GM21390 (cell line): ENCODE measurements around the gene LARP4B.

Experiments used
- ATAC-seq: cut with Tn5 transposase; IDR thresholded peaks from one replicate; pipeline ENCODE4 v1.9.1; 2021; ENCODE audit not compliant: unreplicated experiment

LARP4B gene

DNA sequence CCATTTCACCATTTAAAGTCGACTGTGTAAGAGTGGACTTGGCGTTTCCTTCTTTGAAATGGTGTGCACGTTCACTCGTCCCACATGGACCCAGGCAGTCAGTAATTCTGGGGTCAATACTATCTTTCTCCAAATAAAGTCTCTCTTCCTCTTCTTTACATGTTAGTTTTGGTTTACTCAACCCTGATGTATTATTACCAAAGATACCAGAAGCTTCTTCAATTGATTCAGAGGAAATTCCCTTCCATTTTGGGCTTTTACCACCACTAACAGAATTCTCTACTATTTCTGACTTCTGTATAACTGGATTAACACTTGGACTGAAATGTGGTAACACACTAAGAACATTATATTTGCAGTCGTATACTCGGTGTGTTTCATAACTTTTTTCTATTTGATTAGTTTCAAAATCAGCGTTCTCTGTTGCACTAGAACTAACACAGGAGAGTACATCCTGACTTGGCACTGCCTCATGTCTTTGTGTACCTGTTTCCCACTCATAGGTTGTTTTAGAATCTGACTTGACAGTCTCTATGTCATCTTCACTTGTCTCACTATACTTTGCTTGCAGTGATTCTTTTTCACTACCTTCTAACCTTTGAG lies 60.8 kb downstream of the LARP4B start:
- peak; percentile 44 for ATAC-seq

DNA sequence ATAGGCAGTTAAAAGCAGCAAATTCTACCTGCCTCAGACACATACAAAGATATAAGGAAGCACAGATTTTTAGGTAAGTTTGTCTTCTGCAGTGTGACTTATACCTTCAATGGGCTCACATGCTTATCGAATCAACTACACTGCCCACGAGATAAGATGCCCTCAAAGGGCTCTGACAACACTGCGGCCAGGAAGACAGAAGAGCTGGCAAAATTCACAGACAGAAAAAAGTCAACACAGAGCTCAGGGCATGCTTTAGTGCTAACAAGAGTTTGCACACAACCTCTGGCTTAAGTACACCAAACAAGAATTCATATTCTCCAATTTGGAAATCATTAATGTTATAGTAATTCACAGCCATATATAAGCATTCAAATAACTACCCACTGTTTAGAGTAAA lies 62.3 kb downstream of the LARP4B start:
- ATAC-seq = no peak

DNA sequence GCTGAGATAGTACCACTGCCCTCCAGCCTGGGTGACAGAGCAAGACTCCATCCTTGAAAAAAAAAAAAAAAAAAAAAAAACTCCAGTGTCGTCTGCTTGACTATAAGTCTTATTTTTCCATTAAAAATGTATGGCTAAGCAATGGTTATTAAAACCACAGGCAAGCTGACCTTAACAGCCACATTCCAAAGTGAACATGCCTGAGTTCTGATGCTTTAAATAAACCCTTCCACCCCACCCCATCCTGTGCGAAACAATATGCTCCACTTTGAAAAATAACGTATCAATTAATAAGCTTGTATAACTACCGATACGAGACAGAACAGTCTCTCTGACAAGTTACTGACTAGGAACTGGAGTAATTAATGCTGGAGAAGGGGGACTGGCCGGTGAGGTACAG lies 63.7 kb downstream of the LARP4B start:
- no peak for ATAC-seq

DNA sequence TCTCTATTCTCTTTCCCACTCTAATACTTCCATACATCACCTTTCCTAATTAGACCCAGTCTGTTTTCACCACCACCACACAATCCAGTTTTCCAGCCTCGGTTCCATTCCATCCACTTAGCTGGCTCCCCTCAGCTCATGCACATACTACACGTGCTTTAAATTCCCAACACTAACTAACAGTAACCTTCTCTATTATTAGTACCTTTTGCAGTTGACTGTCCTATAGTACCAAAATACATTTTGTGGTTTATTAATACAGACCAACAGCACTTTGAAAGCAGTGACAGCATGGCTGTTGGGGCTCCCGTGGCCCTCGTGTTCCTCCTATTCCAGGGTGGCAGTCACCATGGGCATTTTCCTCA lies 64.9 kb downstream of the LARP4B start:
- no peak for ATAC-seq

DNA sequence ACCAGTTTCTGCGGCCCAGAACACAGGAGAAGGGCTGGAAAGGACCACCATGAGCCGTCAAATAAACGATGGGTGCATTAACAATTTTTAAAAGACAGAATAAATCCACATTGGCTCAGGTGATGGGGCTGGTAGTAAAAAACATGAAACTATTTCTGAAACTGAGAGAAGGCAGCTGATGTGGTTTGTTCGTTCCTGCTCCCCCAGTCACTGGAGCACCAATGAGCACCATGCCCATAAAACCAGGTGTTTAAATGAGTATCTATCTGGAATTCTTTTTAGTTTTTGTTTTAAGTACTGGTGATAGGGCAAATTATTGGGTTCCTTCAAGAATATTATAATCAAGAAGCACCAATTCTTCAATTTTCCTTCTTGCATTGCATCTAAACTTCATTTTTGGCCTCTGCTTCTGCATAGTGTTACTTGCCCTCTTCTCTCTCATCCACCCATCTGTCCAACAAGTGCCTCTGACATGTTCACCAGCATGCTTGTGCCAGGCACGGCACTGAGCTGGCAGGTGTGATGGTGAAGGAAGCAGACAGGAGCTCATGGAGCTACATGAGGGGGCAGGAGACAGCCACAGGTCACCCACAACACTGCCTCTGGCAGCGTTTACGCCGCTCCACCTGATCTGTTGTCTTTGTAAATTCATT lies 65.5 kb downstream of the LARP4B start:
- ATAC-seq = no peak

DNA sequence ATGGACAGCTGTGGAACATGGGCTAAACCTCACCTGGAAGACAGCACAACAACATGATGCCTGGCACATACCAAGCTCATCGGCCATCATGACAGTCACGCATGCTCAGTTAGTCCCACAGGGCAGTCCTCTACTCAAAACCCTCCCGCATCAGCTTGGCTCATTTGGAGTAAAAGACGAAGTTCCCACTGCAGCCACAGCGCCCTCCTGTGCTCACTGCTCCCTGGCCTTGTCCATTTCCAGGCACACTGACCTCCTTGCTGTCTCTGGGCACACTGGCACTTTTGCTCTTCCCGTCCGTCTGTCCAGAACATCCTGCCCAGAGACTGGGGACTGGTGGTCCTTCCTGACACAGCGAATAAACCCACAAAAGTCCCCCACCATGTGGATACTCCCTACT lies 66.2 kb downstream of the LARP4B start:
- no peak for ATAC-seq

DNA sequence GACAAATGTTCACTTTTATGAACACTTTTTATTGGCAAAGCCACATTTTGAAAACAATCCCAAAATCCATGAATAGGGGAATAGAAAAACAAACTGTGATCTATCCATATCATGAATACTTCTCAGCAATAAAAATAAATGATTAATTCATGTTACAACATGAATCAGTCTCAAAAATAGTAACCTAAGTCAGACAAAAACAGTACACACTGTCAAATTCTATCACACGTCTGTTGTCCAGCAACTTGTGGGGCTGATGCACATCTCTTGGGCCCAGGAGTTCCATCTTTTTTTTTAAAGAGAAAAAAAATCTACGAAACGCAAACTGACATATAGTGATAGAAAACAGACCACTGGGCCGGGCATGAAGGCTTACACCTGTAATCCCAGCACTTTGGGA lies 71.0 kb downstream of the LARP4B start:
- no peak for ATAC-seq

DNA sequence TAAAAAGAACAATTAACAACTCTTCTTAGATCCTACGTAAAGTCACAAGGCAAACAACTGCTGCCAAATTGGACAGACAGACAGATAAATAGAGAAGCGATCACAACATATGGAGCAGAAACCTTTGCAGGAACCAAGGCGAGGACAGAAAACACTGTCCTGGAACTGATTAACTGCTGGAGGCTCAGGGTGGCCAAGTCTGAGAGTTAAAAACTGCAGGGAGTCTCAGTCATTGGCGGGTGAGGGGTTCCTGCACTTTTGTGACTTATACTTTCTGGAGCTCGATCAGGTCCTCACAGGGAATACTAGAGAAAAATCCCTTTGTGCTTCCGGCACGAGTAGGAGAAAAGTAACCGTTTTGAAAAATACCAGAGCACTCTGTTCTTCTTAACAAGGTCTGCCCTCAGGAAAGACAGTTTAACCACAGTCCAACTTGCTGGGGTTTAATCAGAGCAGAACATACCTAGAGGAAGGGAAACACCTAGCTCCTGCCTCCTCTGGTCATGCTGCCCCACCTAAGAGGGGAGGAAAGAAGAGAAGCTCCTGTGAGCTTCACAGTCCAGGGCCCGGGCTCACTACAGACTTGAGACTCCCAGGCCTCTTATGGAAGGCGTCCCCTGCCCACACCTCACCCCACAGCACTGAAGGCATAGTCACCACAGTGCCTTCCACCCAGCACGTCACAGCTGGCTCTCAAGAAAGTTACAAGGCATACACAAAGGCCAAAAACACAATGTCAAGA lies 74.9 kb downstream of the LARP4B start:
- no peak for ATAC-seq

DNA sequence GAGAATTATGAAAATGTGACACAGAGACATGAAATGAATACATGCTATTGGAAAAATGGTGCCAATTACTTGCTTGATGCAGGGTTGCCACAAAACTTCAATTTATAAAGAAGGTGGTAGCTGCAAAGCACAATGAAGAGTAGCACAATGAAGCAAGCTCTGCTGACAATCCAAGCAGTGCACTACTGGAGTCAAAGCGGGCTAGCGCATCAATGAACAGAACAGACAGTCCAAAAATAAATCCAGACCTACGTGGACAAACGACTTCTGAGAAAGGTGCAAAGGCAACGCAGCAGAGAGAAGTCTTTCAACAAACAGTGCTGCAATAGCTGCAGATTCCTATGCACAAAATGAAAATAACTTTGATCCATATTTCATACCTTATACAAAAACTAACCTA lies 75.8 kb downstream of the LARP4B start:
- no peak for ATAC-seq

DNA sequence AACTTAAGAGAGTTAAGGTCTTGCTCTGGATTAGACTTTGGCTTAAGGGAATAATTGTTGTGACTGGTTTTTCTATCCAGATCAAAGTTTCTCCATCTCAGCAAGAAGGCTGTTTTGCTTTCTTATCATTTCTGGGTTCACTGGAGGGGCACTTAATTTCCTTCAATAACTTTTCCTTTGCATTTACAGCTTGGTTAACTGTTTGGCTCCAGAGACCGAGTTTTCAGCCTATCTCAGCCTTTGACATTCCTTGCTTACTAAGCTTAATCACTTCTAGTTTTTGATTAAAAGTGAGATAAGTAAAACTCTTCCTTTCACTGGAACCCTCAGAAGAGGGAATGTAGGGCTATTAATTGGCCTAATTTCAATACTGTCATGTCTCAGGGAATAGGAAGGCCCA lies 76.4 kb downstream of the LARP4B start:
- ATAC-seq = no peak

DNA sequence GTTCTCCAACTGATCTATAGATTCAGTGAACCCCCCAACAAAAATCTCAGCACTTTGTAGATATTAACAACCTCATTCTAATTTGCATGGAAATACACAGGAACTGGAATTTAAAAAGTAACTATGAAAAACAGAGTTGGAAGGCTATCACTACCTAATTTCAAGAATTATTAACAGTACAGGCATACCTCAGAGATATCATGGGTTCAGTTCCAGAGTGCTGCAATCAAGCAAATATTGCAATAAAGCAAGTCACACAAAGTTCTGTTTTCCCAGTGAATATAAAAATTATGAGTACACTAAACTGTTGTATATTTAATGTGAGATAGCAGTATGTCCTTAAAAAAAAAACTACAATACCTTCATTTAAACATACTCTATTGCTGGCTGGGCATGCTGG lies 78.5 kb downstream of the LARP4B start:
- no peak for ATAC-seq

DNA sequence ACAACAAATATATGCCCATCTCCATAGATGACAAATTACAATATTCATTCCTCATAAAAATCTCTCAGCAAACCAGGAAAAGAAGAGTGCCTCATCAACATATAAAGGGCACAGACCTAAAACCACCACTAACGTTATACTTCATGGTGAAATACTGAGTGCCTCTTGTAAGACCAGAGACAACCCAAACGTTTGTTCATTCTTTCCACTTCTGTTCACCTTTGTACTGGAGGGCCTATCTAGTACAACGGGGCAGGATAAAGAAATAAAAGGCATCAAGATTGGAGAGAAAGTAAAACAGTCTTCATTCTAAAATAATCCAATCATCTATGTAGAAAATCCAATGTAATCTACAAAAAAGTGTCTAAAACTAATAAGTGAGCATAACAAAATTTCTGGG lies 79.1 kb downstream of the LARP4B start:
- peak; percentile 20 for ATAC-seq

DNA sequence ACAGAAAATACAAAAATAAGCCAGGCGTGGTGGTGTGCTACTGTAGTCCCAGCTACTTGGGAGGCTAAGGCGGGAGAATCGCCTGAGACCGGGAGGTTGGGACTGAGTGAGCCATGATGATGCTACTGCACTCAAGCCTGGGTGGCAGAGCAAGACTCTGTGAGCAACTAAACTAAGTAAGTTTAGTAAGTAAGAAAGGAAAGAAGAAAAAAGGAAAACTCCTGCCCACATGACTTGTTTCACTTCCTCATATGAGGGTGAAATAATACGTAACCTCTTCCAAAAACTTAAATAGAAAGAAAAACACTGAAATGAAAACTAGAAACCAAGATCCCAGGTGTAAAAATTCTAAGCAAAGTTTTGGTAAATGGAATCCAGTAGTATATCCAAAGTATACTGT lies 79.6 kb downstream of the LARP4B start:
- ATAC-seq = peak; percentile 94

DNA sequence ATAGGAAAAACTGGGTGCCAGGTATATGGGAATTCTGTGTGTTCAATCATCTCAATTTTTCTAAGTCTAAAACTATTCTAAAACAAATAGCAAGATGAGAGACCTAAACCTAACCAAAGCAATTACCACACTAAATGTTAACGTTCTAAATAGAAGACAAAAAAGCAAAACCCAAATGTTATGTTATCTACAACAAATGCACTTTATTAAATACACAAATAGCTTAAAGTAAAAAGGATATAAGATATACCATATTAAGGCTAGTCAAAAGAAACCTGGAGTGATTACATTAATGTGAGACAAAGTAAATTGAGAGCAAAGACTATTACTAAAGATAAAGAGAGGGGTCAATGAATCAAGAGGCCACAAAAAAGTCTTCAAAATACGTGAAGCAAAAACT lies 81.4 kb downstream of the LARP4B start:
- ATAC-seq = no peak

DNA sequence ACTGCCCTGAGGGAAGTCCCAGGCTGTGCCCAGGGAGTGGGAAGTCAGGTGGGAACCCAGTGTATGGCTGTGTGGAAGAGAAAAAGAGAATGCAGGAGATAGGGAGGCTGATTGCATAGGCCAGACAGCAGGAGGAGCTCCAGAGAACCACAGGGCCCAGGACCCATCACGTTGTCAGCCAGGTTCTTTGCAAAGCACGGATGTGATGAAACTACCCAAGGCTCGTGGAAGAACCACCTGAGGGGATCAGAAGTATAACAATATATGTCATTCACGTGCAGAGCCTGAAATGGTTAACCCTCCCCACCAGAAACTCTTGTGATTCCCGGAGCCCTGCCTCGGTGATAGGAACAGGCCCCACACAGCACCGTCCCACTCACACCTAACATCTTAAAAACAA lies 83.6 kb downstream of the LARP4B start:
- no peak for ATAC-seq

DNA sequence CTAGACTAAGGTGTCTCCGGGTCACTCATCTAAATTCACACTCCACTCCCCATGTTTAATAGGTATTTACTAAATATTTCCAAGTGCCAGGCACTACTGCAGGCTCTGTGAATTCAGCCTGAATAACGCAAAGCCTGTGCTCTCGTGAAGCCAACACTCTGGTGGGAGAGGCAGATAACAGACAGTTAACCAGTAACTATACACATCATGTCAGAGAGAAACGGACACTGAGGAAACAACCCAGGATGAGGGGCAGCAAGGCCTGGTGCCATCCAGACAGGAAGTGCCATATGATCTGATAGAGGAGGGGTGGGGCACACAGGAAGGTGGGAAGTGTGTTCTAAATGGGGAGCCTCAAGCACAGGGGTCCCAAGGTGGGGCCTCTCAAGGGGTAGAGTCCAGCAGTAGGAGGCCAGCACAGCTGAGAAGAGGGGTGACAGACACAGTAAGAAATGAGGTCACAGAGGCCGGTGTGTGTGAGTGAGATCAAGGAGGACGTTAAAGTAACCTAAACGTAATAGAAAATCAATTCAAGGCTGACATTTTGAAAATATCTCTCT lies 85.3 kb downstream of the LARP4B start:
- ATAC-seq = no peak

DNA sequence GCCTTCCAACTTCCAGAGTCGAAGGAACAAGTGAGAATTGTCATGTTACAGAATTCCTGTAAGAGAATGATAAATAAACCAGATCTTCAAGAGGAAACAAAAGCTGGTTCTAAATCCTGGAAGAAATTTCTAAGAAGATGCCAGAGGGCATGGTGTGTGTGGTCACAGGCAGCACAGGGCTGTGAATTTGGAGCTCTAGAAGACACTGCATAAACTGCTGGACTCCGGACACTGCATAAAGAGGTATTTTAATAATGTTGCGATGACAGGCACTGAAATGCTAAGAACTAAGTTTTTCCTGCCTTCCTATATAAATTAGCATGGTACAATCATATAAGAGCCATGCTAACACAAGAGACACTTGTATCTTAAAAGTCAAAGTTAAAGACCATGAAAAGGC lies 86.0 kb downstream of the LARP4B start:
- ATAC-seq = no peak

DNA sequence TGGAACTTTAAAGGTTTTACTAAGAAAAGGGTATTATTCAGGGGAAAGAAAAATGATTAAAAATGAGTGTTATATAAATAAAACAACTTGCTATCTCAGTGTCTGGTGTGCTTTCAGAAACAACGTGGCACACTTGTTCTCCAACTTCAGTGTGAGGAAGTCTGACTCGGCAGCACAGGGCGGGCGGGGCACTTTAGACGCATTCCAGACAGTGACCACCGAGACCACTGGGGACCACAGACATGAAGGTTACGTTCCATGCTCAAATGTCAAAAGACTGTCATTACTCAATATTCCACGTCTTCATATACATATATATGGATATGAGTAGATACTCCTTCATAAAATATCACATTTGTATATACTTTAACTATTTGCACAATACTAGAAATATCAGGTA lies 87.0 kb downstream of the LARP4B start:
- no peak for ATAC-seq

DNA sequence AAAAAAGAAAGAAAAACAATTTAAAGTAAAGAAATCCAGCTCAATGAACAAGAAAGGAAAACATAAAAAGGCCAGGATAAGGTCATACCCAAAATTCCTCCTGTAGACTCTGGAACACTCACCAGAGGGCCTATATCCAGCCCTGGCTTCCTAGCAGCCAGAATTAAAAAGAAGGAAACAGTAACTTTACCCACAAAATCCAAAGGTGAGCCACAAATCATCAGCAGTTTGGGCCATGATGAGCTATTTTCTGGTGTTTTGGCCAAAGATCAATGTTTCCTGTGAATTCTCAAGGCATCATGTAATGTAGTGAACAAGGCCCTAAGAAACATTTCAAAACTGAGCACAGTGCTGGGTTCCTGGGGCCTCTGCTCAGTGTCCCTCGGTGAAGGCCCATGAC lies 87.8 kb downstream of the LARP4B start:
- no peak for ATAC-seq

DNA sequence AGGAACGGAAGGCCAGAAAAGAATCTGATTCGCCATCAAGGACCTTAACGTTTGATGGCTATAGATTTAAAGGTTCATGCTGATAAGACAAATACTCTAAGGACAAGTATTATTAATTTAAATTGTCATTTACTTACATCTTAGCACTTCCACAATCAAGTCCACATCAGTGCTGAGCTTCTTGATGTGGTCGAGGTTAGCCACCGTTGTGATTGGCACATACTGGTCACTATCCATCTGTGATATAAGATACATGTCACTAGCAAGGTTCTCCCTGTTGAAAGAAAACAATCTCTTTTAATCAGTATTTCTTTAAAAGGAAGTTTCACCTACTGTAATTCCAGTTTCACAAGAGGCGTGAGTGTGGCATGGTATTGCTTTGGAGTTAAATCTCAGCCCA lies 88.7 kb downstream of the LARP4B start:
- no peak for ATAC-seq

DNA sequence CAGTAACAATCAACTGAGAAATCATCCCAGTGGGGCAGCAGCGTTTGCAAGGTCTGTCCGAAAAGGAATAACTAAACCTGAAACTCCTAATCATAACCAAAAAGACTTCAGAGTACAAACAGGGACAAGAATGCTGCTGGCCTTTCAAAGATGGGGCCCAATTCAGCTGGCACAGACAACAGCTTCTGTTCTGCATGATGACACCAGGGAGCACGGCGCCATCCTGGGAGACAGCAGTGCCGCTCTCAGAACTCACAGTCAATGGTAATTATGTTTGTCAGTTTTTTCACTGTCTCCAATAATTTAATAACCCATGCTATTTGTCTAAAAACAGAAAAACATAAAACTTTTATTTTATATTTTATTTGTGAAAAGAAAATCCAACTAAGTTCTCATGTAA lies 90.0 kb downstream of the LARP4B start:
- ATAC-seq = no peak

DNA sequence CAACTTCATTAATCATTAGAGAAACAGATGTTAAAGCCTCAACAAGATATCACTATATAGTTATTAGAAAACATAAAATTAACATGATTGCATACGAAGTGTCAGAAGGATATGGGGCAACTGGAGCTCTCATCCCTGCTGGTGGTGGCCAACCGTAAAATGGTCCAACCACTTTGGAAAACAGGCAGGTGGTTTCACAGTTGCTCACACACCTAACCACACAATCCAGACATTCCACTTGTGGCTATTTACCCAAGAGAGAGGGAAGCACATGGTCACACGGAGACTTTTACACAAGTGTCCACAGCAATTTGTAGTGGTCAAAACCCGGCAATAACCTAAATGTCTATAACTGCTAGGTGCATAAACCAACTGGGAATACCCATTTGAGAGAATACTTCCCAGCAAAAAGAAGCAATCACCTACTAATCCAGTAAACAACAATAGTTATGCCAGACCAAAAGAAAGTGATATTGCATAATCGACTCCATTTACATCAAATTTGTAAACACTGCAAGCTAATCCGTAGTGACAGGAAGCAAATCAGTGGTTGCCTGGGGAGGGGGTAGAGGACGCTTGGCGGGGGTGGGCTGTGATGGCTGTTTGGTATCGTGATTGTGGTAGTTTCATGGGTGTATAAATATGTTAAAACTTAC lies 91.8 kb downstream of the LARP4B start:
- no peak for ATAC-seq
